Ramos (cell line): ENCODE results near the gene OR8D1.
"Not testable (repeated sequence)": the region's sequence is repeated elsewhere in the genome, so short reads cannot be mapped to it uniquely, and the experiment has no call there.

Experiments used
- in situ Hi-C: fragments of 300-500 bp; cut with MboI; formaldehyde crosslinking; loops from one replicate; pipeline ENCODE4 v1.14.3; 2022; ENCODE audit warnings: low sequenced_read_pairs; ENCODE audit not compliant: unreplicated experiment

OR8D1 gene

DNA sequence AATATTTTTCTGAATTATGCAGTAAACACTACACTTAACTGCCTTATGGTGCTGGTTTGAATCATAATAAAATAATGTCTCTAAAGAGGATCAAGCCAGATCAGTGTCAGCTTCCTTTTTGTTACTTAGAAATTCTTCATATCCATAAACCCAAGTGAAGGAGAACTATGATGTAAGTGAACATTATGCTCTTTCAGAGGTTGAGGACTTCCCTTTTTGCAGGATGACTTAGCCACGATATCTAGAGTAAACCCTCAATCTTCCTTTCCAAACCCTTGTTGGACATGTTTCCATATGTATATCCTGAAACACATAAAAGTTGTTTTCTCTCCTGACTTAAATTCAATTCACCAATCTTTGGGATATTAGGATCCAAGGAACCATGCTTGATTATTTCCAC, 19.1 kb downstream of the OR8D1 start:
- in situ Hi-C loops: no loop called here

- in situ Hi-C loops: no loop called here
These were observed 28.0 kb downstream of the OR8D1 start for GRCh38 chr11:124285610-124286344.

DNA sequence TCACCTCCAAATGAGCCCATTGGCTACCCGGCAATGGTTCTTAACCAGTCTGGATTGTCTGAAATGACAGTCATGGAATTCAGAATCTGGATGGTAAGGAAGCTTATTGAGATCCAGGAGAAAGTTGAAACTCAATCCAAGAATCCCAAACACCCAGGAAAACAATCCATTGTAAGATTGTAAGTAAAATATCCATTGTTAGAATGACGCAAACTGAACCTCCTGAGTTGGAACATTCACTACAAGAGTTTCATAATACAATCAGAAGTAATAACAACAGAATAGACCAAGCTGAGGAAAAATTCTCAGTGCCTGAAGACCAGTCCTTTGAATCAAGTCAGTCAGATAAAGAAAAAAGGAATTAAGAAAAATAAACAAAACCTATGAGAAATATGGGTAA, 35.5 kb downstream of the OR8D1 start:
- in situ Hi-C loops: no loop called here

- in situ Hi-C loops: no loop called here
These were observed 35.9 kb downstream of the OR8D1 start for GRCh38 chr11:124277804-124278203.

GRCh38 chr11:124277207-124277606, 36.5 kb downstream of the OR8D1 start:
- in situ Hi-C loops: no loop called here

- in situ Hi-C loops: no loop called here
These were observed 37.7 kb downstream of the OR8D1 start for GRCh38 chr11:124276081-124276480.

DNA sequence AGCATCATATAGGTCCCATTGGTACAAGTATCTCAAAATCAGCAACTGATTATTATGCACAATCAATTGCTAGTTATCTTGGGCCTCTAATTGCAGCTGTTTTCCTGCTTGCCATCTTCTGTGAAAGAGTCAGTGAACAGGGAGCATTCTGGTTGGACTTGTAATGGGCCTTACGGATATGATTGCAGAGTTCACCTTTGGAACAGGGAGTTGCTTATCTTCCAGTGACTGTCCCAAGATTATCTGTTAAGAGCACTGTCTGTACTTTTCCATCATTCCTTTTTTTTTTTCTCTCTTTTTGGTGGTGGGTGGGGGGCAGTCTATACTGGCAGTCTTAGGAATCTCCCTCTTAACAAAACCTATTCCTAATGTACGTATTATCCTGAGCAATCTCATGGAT, 39.7 kb downstream of the OR8D1 start:
- in situ Hi-C loops: no loop called here

GRCh38 chr11:124270886-124271285, 42.9 kb downstream of the OR8D1 start:
- in situ Hi-C loops: not testable (repeated sequence)

- in situ Hi-C loops: not testable (repeated sequence)
These were observed 48.7 kb downstream of the OR8D1 start for GRCh38 chr11:124265041-124265440.

DNA sequence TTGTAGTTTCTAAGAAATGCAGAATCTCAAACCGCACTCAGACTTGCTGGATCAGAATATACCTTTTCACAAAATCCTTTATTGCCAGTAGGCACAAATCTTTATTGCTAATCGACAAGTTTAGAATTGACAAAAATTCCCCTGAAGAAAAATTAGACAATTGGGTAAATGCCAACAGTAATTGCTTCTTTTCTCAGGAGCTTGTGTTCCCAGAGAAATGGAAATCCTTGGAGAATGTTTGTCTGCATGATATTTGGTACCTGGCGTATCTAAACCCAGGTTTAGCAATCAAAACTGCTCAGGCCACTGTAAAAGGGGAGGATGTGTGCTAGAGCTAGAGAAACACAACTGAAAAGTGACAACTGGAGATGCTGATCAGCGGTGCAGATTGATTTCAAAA, 57.7 kb downstream of the OR8D1 start, which contains the start of gene OR8G5:
Gene OR8G5, plus strand, starts transcription at position 301 of the 400 bp plus-strand sequence. CDS start 8,556 bp downstream, outside the sequence.
- in situ Hi-C loops: no loop called here
